GM23248 (cell line): ENCODE data around the gene DDX17.

Experiments used
- EZH2 ChIP-seq: fragments of 200-600 bp; sonication (generic); IDR thresholded peaks from 2 replicates; pipeline ENCODE4 v1.6.1; 2018; ENCODE audit warnings: antibody characterized with exemption, mild to moderate bottlenecking; ENCODE audit not compliant: insufficient read depth, poor library complexity, severe bottlenecking
- EZH2phosphoT487 ChIP-seq: fragments of 200-600 bp; sonication (generic); IDR thresholded peaks from 2 replicates; pipeline ENCODE4 v1.6.1; 2018; ENCODE audit warnings: antibody characterized with exemption, moderate library complexity, mild to moderate bottlenecking, low read depth; ENCODE audit not compliant: insufficient read depth

DNA sequence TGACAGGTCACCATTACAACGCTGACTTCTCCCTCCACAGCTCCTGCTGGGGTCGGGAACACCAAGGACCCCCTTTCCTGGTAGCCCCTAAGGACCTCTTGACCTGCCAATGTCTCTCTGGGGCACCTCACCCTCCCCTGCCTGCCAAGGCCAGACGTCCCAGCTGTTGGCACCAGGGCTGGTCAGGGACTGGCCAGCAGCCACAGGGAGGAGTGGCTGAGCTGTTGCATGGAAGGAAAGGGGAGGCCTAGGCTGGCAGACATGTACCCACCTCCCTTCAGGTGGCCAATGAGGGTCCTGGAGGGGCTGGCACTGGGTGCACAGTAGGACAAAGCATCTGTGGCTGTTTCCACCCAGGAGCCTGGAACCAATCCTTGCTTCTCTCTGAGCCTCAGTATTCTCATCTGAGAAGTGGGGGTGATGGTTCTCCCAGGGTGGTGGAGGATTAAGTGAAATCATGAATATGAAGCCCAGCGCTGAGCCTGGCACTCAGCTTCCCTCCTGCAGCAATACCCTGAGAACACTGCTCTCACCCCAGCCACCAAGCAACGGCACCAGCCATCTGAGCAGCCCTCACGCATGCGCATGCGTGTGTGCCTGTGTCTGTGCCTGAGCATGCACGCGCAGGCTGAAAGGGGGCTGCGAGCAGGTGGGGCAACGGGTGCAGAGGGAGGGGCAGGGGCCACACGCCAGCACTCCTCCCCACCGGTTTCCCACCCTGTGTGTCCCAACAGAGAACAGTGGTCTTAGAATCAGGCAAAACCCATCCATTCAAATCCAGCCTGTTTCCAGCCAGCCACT is 57.0 kb downstream of the DDX17 start:
- TF ChIP-seq EZH2 (no peak), EZH2phosphoT487 (no peak)
